B cell (primary cell): ENCODE data around the gene RMI2.

Source experiments
- CTCF ChIP-seq: fragments of 200-600 bp; IDR thresholded peaks from one replicate; pipeline ENCODE4 v1.8.0; 2022; ENCODE audit warnings: antibody characterized with exemption, mild to moderate bottlenecking
- EZH2 ChIP-seq: IDR thresholded peaks from 2 replicates; pipeline ENCODE4 v1.6.1; 2012; ENCODE audit warnings: borderline replicate concordance, low read depth, mild to moderate bottlenecking, moderate library complexity, low read length; ENCODE audit not compliant: insufficient read depth, poor library complexity, severe bottlenecking

GRCh38 chr16:11361701-11362451 is 16.6 kb downstream of the RMI2 start:
- TF ChIP-seq CTCF (no peak), EZH2 (no peak)
